Astrocyte (in vitro differentiated cells and primary cell): ENCODE results near the gene CDC25B.

Source experiments
- CTCF ChIP-seq: IDR thresholded peaks from 2 replicates; pipeline ENCODE4 v1.5.1; 2011; ENCODE audit warnings: low read depth, mild to moderate bottlenecking, inconsistent platforms, low read length, moderate library complexity; ENCODE audit not compliant: insufficient read depth
- EZH2 ChIP-seq: IDR thresholded peaks from 2 replicates; pipeline ENCODE4 v1.6.1; 2012; ENCODE audit warnings: mild to moderate bottlenecking, low read length, inconsistent platforms; ENCODE audit not compliant: insufficient read depth

GRCh38 chr20:3804781-3805180 lies 8.7 kb downstream of the CDC25B start:
- TF ChIP-seq CTCF (no peak), EZH2 (no peak)
